H9 (cell line): Measurements from ENCODE around the gene SH3RF2. TPM values are rescaled to one million over a fixed set of nuclear protein-coding genes. Genes with fewer than 3 reads are reported as not detected.

Experiments
- DNase-seq: peaks from one replicate; pipeline ENCODE4 v3.0.0-alpha.2; 2017
- H2AFZ ChIP-seq: one replicate; pipeline ENCODE4 v1.6.1; 2013; ENCODE audit warnings: mild to moderate bottlenecking, low read length, control low read depth, moderate library complexity
- H2AK5ac ChIP-seq: 2 replicates; pipeline ENCODE4 v1.6.1; 2013; ENCODE audit warnings: low read length, control low read depth, mixed read lengths; ENCODE audit not compliant: insufficient read length
- H2BK120ac ChIP-seq: one replicate; pipeline ENCODE4 v1.6.1; 2013; ENCODE audit warnings: low read depth, mild to moderate bottlenecking, low read length, control low read depth, inconsistent platforms; ENCODE audit not compliant: poor library complexity, severe bottlenecking
- H2BK12ac ChIP-seq: 2 replicates; pipeline ENCODE4 v1.6.1; 2013; ENCODE audit warnings: low read length, control low read depth, mixed read lengths, low read depth; ENCODE audit not compliant: insufficient read length
- H2BK15ac ChIP-seq: 2 replicates; pipeline ENCODE4 v1.6.1; 2013; ENCODE audit warnings: low read depth, low read length, control low read depth
- H2BK20ac ChIP-seq: one replicate; pipeline ENCODE4 v1.6.1; 2013; ENCODE audit warnings: low read depth, mild to moderate bottlenecking, low read length, control low read depth, inconsistent platforms; ENCODE audit not compliant: poor library complexity, severe bottlenecking
- H2BK5ac ChIP-seq: 2 replicates; pipeline ENCODE4 v1.6.1; 2013; ENCODE audit warnings: low read length, control low read depth, mixed read lengths; ENCODE audit not compliant: insufficient read length
- H3K14ac ChIP-seq: 2 replicates; pipeline ENCODE4 v1.6.1; 2013; ENCODE audit warnings: low read length, control low read depth; ENCODE audit not compliant: insufficient read depth
- H3K18ac ChIP-seq: 2 replicates; pipeline ENCODE4 v1.6.1; 2013; ENCODE audit warnings: low read depth, mild to moderate bottlenecking, mixed read lengths, low read length, control low read depth; ENCODE audit not compliant: insufficient read length
- H3K23ac ChIP-seq: 2 replicates; pipeline ENCODE4 v1.6.1; 2013; ENCODE audit warnings: low read length, control low read depth, mixed read lengths, low read depth; ENCODE audit not compliant: insufficient read length
- H3K23me2 ChIP-seq: 2 replicates; pipeline ENCODE4 v1.6.1; 2013; ENCODE audit warnings: low read depth, mild to moderate bottlenecking, mixed read lengths, low read length, control low read depth; ENCODE audit not compliant: insufficient read length, poor library complexity, severe bottlenecking
- H3K27ac ChIP-seq: 2 replicates; pipeline ENCODE4 v1.5.1; 2013; ENCODE audit warnings: low read length, control low read depth, mixed read lengths, low read depth; ENCODE audit not compliant: insufficient read length
- H3K27me3 ChIP-seq: 2 replicates; pipeline ENCODE4 v1.6.1; 2013; ENCODE audit warnings: low read length, control low read depth, inconsistent platforms; ENCODE audit not compliant: insufficient read depth
- H3K4ac ChIP-seq: 2 replicates; pipeline ENCODE4 v1.6.1; 2013; ENCODE audit warnings: low read depth, mild to moderate bottlenecking, control low read depth, inconsistent platforms, low read length, moderate library complexity
- H3K4me1 ChIP-seq: 2 replicates; pipeline ENCODE4 v1.6.1; 2013; ENCODE audit warnings: low read length, control low read depth, inconsistent platforms; ENCODE audit not compliant: insufficient read depth
- H3K4me2 ChIP-seq: 2 replicates; pipeline ENCODE4 v1.6.1; 2013; ENCODE audit warnings: low read length, control low read depth, mixed read lengths; ENCODE audit not compliant: insufficient read length, insufficient read depth
- H3K56ac ChIP-seq: 2 replicates; pipeline ENCODE4 v1.6.1; 2013; ENCODE audit warnings: low read depth, mild to moderate bottlenecking, mixed read lengths, low read length, control low read depth; ENCODE audit not compliant: insufficient read length
- H3K79me1 ChIP-seq: 2 replicates; pipeline ENCODE4 v1.6.1; 2013; ENCODE audit warnings: low read depth, mild to moderate bottlenecking, moderate library complexity, low read length, control low read depth, inconsistent platforms; ENCODE audit not compliant: insufficient read depth, poor library complexity, severe bottlenecking
- H3K79me2 ChIP-seq: 2 replicates; pipeline ENCODE4 v1.6.1; 2013; ENCODE audit warnings: low read length, control low read depth, inconsistent platforms; ENCODE audit not compliant: insufficient read depth
- H3K9ac ChIP-seq: 2 replicates; pipeline ENCODE4 v1.6.1; 2013; ENCODE audit warnings: low read length, control low read depth, mixed read lengths; ENCODE audit not compliant: insufficient read length; ENCODE audit errors: extremely low read depth
- H3K9me3 ChIP-seq: one replicate; pipeline ENCODE4 v1.6.1; 2013; ENCODE audit warnings: low read depth, low read length, inconsistent platforms; ENCODE audit not compliant: control insufficient read depth
- H3T11ph ChIP-seq: one replicate; pipeline ENCODE4 v1.6.1; 2013; ENCODE audit warnings: mild to moderate bottlenecking, low read length, control low read depth, inconsistent platforms
- H4K20me1 ChIP-seq: one replicate; pipeline ENCODE4 v1.6.1; 2013; ENCODE audit not compliant: control insufficient read depth, insufficient read length, insufficient read depth
- H4K5ac ChIP-seq: 2 replicates; pipeline ENCODE4 v1.6.1; 2013; ENCODE audit warnings: low read depth, mild to moderate bottlenecking, mixed read lengths, low read length, control low read depth; ENCODE audit not compliant: insufficient read length
- H4K8ac ChIP-seq: replicated peaks from 2 replicates; pipeline ENCODE4 v1.6.1; 2013; ENCODE audit warnings: low read length, control low read depth, mixed read lengths, low read depth; ENCODE audit not compliant: insufficient read length
- H4K91ac ChIP-seq: 2 replicates; pipeline ENCODE4 v1.6.1; 2013; ENCODE audit warnings: low read depth, mild to moderate bottlenecking, moderate library complexity, mixed read lengths, low read length, control low read depth; ENCODE audit not compliant: insufficient read length
- H3K27ac Mint-ChIP-seq, 3 experiments: 2 replicates in 2 of 3; 3 replicates in 1 of 3; pipeline ENCODE4 v1.8.0; 2020 to 2021; ENCODE audit warnings: mixed read lengths in 3 of 3, mild to moderate bottlenecking in 1 of 3, moderate library complexity in 1 of 3
- H3K27me3 Mint-ChIP-seq: 2 replicates; pipeline ENCODE4 v1.8.0; 2021; ENCODE audit warnings: low read depth, mild to moderate bottlenecking, moderate library complexity, mixed read lengths
- H3K36me3 Mint-ChIP-seq, 3 experiments: 2 replicates in 2 of 3; 3 replicates in 1 of 3; pipeline ENCODE4 v1.8.0; 2020 to 2021; ENCODE audit warnings: low read depth in 3 of 3, mixed read lengths in 3 of 3; ENCODE audit not compliant: insufficient read depth in 1 of 3
- H3K4me1 Mint-ChIP-seq, 2 experiments: 2 replicates each; pipeline ENCODE4 v1.8.0; 2020; ENCODE audit warnings: mixed read lengths in 2 of 2
- H3K4me3 Mint-ChIP-seq, 2 experiments: 2 replicates in 1 of 2; 3 replicates in 1 of 2; pipeline ENCODE4 v1.8.0; 2020 to 2021; ENCODE audit warnings: mild to moderate bottlenecking in 2 of 2, mixed read lengths in 2 of 2, moderate library complexity in 1 of 2
- H3K9me3 Mint-ChIP-seq, 2 experiments: 2 replicates in 1 of 2; 3 replicates in 1 of 2; pipeline ENCODE4 v1.8.0; 2020; ENCODE audit warnings: mild to moderate bottlenecking in 2 of 2, mixed read lengths in 2 of 2, moderate library complexity in 1 of 2
- WGBS: extraction: QIAGEN DNeasy Blood & Tissue Kit; methylation state at CpG from one replicate; pipeline ENCODE4 v1.1.7; 2013; ENCODE audit warnings: missing lambda C conversion rate, low lambda C conversion rate, mixed read lengths; ENCODE audit not compliant: insufficient read length; ENCODE audit errors: extremely low coverage; 5-methylcytosine and 5-hydroxymethylcytosine counted together
- total RNA-seq: library from RNA; stranded (reverse); gene quantifications from 2 replicates; pipeline ENCODE4 v1.2.1, GENCODE V29; 2021
- TF ChIP-seq, protein P1 (sequence below): fragments of 200-600 bp; sonication (generic); conservative IDR thresholded peaks from 3 replicates; pipeline ENCODE4 v1.8.0; 2021; ENCODE audit warnings: antibody characterized with exemption, mild to moderate bottlenecking

The SH3RF2 gene
- total RNA-seq, 1 experiment from 2014 or later, result 0.66 TPM

DNA sequence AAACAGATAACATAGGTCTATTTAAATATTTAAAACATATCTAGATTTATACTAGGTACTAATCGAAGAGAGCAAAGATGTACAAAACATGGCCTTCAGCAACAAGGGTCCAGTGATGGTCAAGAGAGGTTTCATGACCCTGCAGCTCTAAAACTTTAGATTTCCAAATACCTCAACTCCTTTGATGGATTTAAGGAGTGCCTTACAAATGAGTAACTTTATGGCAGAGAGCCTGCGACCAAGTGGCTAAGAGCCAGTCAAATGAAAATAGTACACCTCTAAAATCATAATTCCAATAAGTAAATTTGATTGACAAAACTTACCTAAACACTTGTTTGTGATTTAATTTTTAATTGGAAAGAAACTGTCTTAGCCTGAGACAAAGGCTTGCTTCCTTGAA, 4.7 kb upstream of the SH3RF2 start:
- H2AFZ ChIP-seq, result no peak overlapping the region
- DNase-seq, result no peak
- no peak overlapping the region for H2BK5ac ChIP-seq
- no peaks in the 10 kb centered on the region for H3K79me2 ChIP-seq
- no peak overlapping the region for H3K56ac ChIP-seq
- H3K23me2 ChIP-seq, result no peaks in the 10 kb centered on the region
- Mint-ChIP-seq H3K4me1 (peaks cover 29% of the 10 kb centered on the region in 2 experiments), H3K27me3 (no peaks in the 10 kb centered on the region), H3K4me3 (no peak overlapping the region), H3K27ac (no peak overlapping the region), H3K9me3 (no peaks in the 10 kb centered on the region), H3K36me3 (no peaks in the 10 kb centered on the region)
- 0 out of 2 replicates have a peak, but pooled peaks cover 2% of the 10 kb centered on the region for H3K4me1 ChIP-seq
- H4K5ac ChIP-seq, result no peak overlapping the region
- H3K23ac ChIP-seq, result no peak overlapping the region
- H3K9ac ChIP-seq, result no peak overlapping the region
- TF ChIP-seq, protein P1, sequence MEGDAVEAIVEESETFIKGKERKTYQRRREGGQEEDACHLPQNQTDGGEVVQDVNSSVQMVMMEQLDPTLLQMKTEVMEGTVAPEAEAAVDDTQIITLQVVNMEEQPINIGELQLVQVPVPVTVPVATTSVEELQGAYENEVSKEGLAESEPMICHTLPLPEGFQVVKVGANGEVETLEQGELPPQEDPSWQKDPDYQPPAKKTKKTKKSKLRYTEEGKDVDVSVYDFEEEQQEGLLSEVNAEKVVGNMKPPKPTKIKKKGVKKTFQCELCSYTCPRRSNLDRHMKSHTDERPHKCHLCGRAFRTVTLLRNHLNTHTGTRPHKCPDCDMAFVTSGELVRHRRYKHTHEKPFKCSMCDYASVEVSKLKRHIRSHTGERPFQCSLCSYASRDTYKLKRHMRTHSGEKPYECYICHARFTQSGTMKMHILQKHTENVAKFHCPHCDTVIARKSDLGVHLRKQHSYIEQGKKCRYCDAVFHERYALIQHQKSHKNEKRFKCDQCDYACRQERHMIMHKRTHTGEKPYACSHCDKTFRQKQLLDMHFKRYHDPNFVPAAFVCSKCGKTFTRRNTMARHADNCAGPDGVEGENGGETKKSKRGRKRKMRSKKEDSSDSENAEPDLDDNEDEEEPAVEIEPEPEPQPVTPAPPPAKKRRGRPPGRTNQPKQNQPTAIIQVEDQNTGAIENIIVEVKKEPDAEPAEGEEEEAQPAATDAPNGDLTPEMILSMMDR, result no peak
- H3K27me3 ChIP-seq, result no peaks in the 10 kb centered on the region
- H2BK15ac ChIP-seq, result no peak overlapping the region
- no peak overlapping the region for H3K18ac ChIP-seq
- H4K91ac ChIP-seq, result no peak overlapping the region
- H2BK12ac ChIP-seq, result no peak overlapping the region
- no peak overlapping the region for H3K4ac ChIP-seq
- H2BK120ac ChIP-seq, result no peak overlapping the region
- no CpG with 5 or more reads among the region's 2 CpGs for WGBS
- H3K4me2 ChIP-seq, result no peak overlapping the region
- H3K79me1 ChIP-seq, result no peaks in the 10 kb centered on the region
- H2BK20ac ChIP-seq, result no peak overlapping the region
- no peaks in the 10 kb centered on the region for H4K20me1 ChIP-seq
- H2AK5ac ChIP-seq, result no peak overlapping the region
- no peak overlapping the region for H3K27ac ChIP-seq
- H3K9me3 ChIP-seq, result no peaks in the 10 kb centered on the region
- no peak overlapping the region for H3T11ph ChIP-seq
- H4K8ac ChIP-seq, result no peak overlapping the region
- no peak overlapping the region for H3K14ac ChIP-seq
